ENCODE data around the gene MYO18A.
A peak's percentile ranks its signal among the peaks of the same experiment; 100 is the strongest.

Gene MYO18A

GRCh38 chr17:29162082-29162908, 17.9 kb downstream of the MYO18A start:
- H3K9ac ChIP-seq = peak overlapping the region; percentile 25; the same call in 1 of the 2 replicates
- no peaks in the 10 kb centered on the region for H3K9me3 ChIP-seq
- no peak overlapping the region for H3K4me3 ChIP-seq
- peaks cover 28% of the 10 kb centered on the region for H3K36me3 ChIP-seq
- peaks cover 63% of the 10 kb centered on the region for H3K4me1 ChIP-seq
- H4K20me1 ChIP-seq = peaks cover 73% of the 10 kb centered on the region
- no peak for TF ChIP-seq Cebpa-rat (IDR thresholded peaks at IDR 0.05)
- peak overlapping the region; percentile 69 for H3K4me2 ChIP-seq
- peak overlapping the region; percentile 73 for H3K27ac ChIP-seq
- no peaks in the 10 kb centered on the region for H3K27me3 ChIP-seq

- Histone ChIP-seq H3K9ac (no peak overlapping the region), H3K4me3 (no peak overlapping the region), H3K4me1 (peaks cover 79% of the 10 kb centered on the region), H4K20me1 (peaks cover 84% of the 10 kb centered on the region), H3K27me3 (no peaks in the 10 kb centered on the region), H3K9me3 (no peaks in the 10 kb centered on the region), H3K27ac (no peak overlapping the region), H3K36me3 (peaks cover 12% of the 10 kb centered on the region), H3K4me2 (no peak overlapping the region)
- no peak for TF ChIP-seq Cebpa-rat (IDR thresholded peaks at IDR 0.05)
Measured at GRCh38 chr17:29160253-29160652, 19.9 kb downstream of the MYO18A start.

GRCh38 chr17:29159306-29159860, 20.8 kb downstream of the MYO18A start:
- no peak for TF ChIP-seq Cebpa-rat (IDR thresholded peaks at IDR 0.05)
- Histone ChIP-seq H3K4me3 (no peak overlapping the region), H3K36me3 (0 out of 2 replicates have a peak, but pooled peaks cover 3% of the 10 kb centered on the region), H3K4me1 (peaks cover 82% of the 10 kb centered on the region), H3K27me3 (no peaks in the 10 kb centered on the region), H3K9ac (0 out of 2 replicates have a peak overlapping the region, but pooled peaks have one; percentile 19), H3K4me2 (peak overlapping the region; percentile 45), H4K20me1 (peaks cover 85% of the 10 kb centered on the region), H3K9me3 (no peaks in the 10 kb centered on the region), H3K27ac (peak overlapping the region; percentile 5; the same call in 1 of the 2 replicates)

- H3K4me3 ChIP-seq = no peak overlapping the region
- H3K27me3 ChIP-seq = no peaks in the 10 kb centered on the region
- H3K4me2 ChIP-seq = peak overlapping the region; percentile 45
- H4K20me1 ChIP-seq = peaks cover 80% of the 10 kb centered on the region
- peaks cover 79% of the 10 kb centered on the region for H3K4me1 ChIP-seq
- no peak for TF ChIP-seq Cebpa-rat (IDR thresholded peaks at IDR 0.05)
- peak overlapping the region; percentile 5; the same call in 1 of the 2 replicates for H3K27ac ChIP-seq
- no peak overlapping the region for H3K9ac ChIP-seq
- 0 out of 2 replicates have a peak, but pooled peaks cover 6% of the 10 kb centered on the region for H3K36me3 ChIP-seq
- no peaks in the 10 kb centered on the region for H3K9me3 ChIP-seq
Measured at GRCh38 chr17:29158488-29159275, 21.5 kb downstream of the MYO18A start.

- Histone ChIP-seq H3K4me1 (peaks cover 73% of the 10 kb centered on the region), H3K36me3 (0 out of 2 replicates have a peak, but pooled peaks cover 6% of the 10 kb centered on the region)
Measured at GRCh38 chr17:29158096-29158487, 22.1 kb downstream of the MYO18A start.

GRCh38 chr17:29157310-29157709, 22.9 kb downstream of the MYO18A start:
- H4K20me1 ChIP-seq = peaks cover 67% of the 10 kb centered on the region
- no peaks in the 10 kb centered on the region for H3K27me3 ChIP-seq
- H3K36me3 ChIP-seq = 0 out of 2 replicates have a peak, but pooled peaks cover 6% of the 10 kb centered on the region
- H3K9me3 ChIP-seq = no peaks in the 10 kb centered on the region
- peaks cover 65% of the 10 kb centered on the region for H3K4me1 ChIP-seq
- H3K27ac ChIP-seq = no peak overlapping the region; the same call in 1 of the 2 replicates
- no peak overlapping the region for H3K4me3 ChIP-seq
- no peak overlapping the region for H3K9ac ChIP-seq
- H3K4me2 ChIP-seq = no peak overlapping the region
- TF ChIP-seq Cebpa-rat (IDR thresholded peaks at IDR 0.05) = no peak

More at GRCh38 chr17:29158096-29158487, 22.1 kb downstream of the MYO18A start:
- H3K4me3 ChIP-seq = no peak overlapping the region
- H3K4me2 ChIP-seq = no peak overlapping the region
- no peaks in the 10 kb centered on the region for H3K27me3 ChIP-seq
- peaks cover 74% of the 10 kb centered on the region for H4K20me1 ChIP-seq
- no peak overlapping the region for H3K9ac ChIP-seq
- H3K9me3 ChIP-seq = no peaks in the 10 kb centered on the region
- TF ChIP-seq Cebpa-rat (IDR thresholded peaks at IDR 0.05) = no peak
- 0 out of 2 replicates have a peak overlapping the region, but pooled peaks have one; percentile 5 for H3K27ac ChIP-seq

GRCh38 chr17:29156781-29157180, 23.4 kb downstream of the MYO18A start:
- Histone ChIP-seq H3K27ac (no peak overlapping the region; the same call in 1 of the 2 replicates), H3K27me3 (no peaks in the 10 kb centered on the region), H3K36me3 (0 out of 2 replicates have a peak, but pooled peaks cover 6% of the 10 kb centered on the region), H4K20me1 (peaks cover 67% of the 10 kb centered on the region), H3K4me1 (peaks cover 60% of the 10 kb centered on the region), H3K9ac (no peak overlapping the region), H3K4me2 (no peak overlapping the region; the same call in 1 of the 2 replicates), H3K4me3 (no peak overlapping the region), H3K9me3 (no peaks in the 10 kb centered on the region)
- no peak for TF ChIP-seq Cebpa-rat (IDR thresholded peaks at IDR 0.05)

GRCh38 chr17:29155966-29156338, 24.2 kb downstream of the MYO18A start:
- Histone ChIP-seq H3K27ac (peak overlapping the region; percentile 65), H3K27me3 (no peaks in the 10 kb centered on the region), H3K36me3 (0 out of 2 replicates have a peak, but pooled peaks cover 6% of the 10 kb centered on the region), H3K4me2 (peak overlapping the region; percentile 76; the same call in 1 of the 2 replicates), H3K9ac (no peak overlapping the region), H4K20me1 (peaks cover 71% of the 10 kb centered on the region), H3K4me3 (no peak overlapping the region), H3K9me3 (no peaks in the 10 kb centered on the region), H3K4me1 (peaks cover 63% of the 10 kb centered on the region)
- TF ChIP-seq Cebpa-rat (IDR thresholded peaks at IDR 0.05) = no peak

GRCh38 chr17:29155227-29155965, 24.8 kb downstream of the MYO18A start:
- TF ChIP-seq Cebpa-rat (IDR thresholded peaks at IDR 0.05) = no peak
- H3K4me3 ChIP-seq = no peak overlapping the region
- H3K4me2 ChIP-seq = peak overlapping the region; percentile 76
- no peaks in the 10 kb centered on the region for H3K9me3 ChIP-seq
- H3K36me3 ChIP-seq = 0 out of 2 replicates have a peak, but pooled peaks cover 6% of the 10 kb centered on the region
- H3K4me1 ChIP-seq = peaks cover 64% of the 10 kb centered on the region
- peak overlapping the region; percentile 57 for H3K9ac ChIP-seq
- peak overlapping the region; percentile 65 for H3K27ac ChIP-seq
- peaks cover 67% of the 10 kb centered on the region for H4K20me1 ChIP-seq
- H3K27me3 ChIP-seq = no peaks in the 10 kb centered on the region
